Measurements from ENCODE around the gene TOGARAM2.

GRCh38 chr2:28994074-28994473 lies 13.0 kb downstream of the TOGARAM2 start:
- no peak for TF ChIP-seq RARB (CRISPR knock-in tag; IDR thresholded peaks at IDR 0.05)
- TF ChIP-seq, protein P1, sequence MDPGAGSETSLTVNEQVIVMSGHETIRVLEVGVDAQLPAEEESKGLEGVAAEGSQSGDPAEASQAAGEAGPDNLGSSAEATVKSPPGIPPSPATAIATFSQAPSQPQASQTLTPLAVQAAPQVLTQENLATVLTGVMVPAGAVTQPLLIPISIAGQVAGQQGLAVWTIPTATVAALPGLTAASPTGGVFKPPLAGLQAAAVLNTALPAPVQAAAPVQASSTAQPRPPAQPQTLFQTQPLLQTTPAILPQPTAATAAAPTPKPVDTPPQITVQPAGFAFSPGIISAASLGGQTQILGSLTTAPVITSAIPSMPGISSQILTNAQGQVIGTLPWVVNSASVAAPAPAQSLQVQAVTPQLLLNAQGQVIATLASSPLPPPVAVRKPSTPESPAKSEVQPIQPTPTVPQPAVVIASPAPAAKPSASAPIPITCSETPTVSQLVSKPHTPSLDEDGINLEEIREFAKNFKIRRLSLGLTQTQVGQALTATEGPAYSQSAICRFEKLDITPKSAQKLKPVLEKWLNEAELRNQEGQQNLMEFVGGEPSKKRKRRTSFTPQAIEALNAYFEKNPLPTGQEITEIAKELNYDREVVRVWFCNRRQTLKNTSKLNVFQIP (CRISPR knock-in tag; IDR thresholded peaks at IDR 0.05; ENCODE audit: borderline replicate concordance, low read depth), result no peak
